GM19455 (cell line): ENCODE data around the gene COASY.

Source experiments
- ATAC-seq: cut with Tn5 transposase; IDR thresholded peaks from one replicate; pipeline ENCODE4 v1.9.1; 2021; ENCODE audit not compliant: unreplicated experiment

The COASY gene

GRCh38 chr17:42609814-42610801, 48.2 kb downstream of the COASY start:
- ATAC-seq = peak; percentile 9

DNA sequence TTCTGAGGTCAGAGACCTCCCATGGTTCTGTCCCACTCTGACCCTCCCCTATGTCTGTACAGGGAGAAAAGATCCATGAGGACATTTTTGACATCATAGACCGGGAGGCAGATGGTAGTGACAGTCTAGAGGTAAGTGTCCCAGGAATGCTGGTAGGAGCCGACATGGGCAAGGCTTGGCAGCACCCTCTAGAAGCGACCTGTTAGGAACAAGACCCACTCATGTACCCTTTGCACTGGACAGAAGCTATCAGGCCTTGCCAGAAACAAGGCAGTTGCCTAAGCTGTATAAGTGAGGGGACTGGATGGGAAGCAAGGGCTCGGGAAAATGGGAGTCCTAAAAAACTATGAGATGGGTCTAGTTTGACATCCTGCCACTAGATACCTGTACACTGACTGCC, 50.1 kb downstream of the COASY start:
- ATAC-seq = no peak

DNA sequence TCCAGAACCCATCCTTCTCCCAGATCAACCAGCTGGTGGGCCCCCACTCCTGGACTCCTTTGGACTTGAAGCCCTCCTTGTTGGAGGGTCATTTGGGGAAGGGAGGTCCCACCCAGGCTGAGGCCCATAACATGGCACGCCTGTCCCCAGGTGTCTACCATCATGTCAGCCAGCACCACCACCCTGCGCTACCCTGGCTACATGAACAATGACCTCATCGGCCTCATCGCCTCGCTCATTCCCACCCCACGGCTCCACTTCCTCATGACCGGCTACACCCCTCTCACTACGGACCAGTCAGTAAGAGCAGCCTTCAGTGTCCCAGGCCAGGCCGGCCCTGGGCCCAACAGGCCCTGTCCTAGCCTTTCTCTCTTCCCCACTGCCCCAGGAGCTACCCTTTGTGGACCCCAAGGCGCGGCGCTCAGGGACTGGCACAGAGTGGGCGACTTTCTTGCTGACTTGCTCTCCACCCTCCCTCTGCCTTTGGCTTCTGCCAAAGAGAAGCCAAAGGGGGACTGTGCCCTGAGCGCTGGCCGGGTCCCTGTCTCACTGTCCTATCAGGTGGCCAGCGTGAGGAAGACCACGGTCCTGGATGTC, 51.8 kb downstream of the COASY start:
- ATAC-seq = no peak
